ENCODE data around the gene IRAK2.
"Not testable (repeated sequence)": the region's sequence is repeated elsewhere in the genome, so short reads cannot be mapped to it uniquely, and the experiment has no call there.

The IRAK2 gene

DNA sequence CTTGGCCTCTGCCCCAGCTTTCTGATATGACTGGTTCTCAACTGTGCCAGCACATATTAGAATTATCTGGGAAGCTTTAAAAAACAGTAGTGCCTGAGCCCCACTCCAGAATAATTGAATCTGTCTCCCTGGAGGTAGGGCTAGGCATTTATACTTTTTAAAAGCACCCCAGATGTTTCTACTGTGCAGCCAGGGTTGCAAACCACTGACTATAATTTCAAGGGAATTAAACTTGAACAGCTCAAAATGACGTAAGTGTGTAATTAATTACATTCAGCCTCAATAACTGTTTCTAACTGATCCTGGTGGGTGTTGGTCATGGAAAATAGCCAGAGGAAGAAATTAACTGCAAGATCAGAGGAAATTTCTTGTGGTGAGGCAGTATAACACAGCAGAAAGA, 4.4 kb upstream of the IRAK2 start:
- DNase-seq (ENCODE audit: low read depth in 1 of 2, low spot score in 1 of 2): no peak

DNA sequence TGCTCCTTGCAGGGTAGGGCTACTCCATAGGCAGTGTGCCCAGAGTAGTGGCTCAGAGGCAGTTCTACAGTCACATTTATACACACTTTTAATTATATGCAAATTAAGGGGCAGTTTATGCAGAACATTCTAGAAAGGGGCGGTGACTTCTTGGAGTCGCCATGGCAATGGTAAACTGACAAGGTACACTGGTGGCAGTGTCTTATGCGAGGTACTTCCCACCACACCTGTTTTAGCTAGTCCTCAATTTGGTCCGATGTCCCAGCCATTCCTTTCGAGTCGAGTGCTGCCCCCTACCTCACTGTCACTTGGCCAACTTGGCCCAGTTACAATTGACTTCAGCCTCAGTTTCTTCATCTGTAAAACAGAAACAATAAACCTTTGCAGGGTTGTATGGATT, 3.8 kb upstream of the IRAK2 start:
- DNase-seq (ENCODE audit: low read depth in 1 of 2, low spot score in 1 of 2): no peak

DNA sequence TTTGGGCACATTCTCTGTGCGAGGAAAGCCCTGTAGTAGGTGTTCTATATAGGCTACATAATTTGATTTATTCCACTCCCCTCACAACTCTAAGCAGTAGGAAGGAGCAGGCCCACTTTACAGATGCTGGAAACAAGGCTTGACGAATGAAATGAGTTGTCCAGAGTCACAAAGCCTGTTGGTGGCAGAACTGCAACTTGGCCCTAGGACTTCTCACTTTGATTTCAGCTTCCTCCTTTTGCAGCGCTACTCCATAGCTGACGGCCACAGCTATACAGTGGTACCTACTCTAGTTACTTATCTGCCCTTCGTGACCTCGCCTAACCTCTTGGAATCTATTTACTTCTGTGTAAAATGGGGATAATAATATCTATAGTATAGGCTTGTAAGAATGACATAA, 2.5 kb upstream of the IRAK2 start:
- DNase-seq (ENCODE audit: low read depth in 1 of 2, low spot score in 1 of 2): no peak

DNA sequence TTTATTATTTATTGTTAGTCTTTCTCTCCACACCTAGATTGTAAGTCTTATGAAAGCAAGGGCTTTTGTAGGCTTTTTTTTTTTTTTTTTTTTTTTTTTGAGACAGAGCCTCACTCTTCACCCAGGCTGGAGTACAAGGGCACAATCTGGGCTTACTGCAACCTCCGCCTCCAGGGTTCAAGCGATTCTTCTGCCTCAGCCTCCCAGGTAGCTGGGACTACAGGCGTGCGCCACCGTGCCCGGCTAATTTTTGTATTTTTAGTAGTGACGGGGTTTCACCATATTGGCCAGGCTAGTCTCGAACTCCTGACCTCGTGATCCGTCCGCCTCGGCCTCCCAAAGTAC, 546 bp upstream of the IRAK2 start:
- DNase-seq (ENCODE audit: low read depth in 1 of 2, low spot score in 1 of 2): not testable (repeated sequence)

DNA sequence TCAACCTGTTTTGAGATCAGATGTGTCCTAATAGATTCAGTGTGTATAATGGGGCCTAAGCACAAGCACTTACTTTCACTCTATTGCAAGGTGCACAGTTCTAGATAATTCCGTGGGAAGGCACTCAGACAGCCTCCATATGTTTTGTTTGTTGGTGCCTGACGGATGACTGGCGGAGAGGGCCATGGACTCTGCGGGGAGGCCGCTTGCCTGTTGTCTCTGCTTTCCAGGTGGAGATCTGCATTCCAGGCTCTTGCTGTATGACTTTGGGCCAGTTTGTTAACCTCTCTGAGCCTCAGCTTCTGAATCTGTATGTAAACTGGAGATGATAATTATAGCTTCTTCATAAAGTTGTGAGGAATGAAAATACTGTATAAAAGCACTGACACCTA, 1.5 kb downstream of the IRAK2 start:
- DNase-seq (ENCODE audit: low read depth in 1 of 2, low spot score in 1 of 2): no peak

DNA sequence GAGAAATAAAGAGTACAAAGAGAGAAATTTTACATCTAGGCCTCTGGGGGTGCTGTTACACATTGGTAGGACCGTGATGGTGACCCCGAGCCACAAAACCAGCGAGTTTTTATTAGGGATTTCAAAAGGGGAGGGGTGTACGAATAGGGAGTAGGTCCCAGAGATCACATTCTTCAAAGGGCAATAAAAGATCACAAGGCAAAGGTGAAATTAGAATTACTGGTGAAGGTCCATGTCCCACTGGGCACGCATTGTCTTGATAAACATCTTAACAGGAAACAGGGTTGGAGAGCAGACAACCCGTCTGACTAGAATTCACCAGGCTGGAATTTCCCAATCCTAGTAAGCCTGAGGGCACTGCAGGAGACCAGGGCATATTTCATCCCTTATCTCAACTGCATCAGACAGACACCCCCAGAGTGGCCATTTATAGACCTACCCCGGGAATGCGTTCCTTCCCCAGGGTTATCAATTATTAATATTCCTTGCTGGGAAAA, 4.3 kb downstream of the IRAK2 start:
- no peak for DNase-seq (ENCODE audit: low read depth in 1 of 2, low spot score in 1 of 2)

DNA sequence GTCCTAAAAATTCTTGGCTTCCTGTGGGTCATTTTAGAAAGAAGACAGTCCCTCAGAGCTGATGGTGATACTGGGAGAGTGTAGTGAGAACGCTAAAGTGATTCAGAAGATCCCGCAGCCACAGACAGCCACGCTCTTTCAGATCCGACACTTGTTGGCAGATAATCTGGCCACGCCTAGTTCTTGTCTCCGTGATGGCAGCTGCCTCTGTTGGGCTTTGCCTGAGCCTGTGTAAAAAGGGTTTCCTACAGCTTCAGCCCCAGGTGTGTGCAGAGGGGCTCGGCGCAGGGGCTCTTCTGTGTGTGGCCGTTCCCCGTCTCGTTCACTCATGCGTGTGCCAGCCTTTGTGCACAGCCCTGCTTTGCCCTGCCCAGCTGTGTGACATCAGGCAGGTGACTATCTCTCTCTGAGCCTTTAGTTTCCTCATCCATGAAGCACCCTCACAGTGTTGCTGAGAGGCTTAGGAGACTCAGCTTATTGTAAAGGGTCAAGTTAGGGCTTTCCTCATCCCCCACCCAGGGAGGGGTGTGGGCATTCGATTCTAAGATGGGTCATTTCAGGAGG, 6.3 kb downstream of the IRAK2 start:
- no peak for DNase-seq (ENCODE audit: low read depth in 1 of 2, low spot score in 1 of 2)

DNA sequence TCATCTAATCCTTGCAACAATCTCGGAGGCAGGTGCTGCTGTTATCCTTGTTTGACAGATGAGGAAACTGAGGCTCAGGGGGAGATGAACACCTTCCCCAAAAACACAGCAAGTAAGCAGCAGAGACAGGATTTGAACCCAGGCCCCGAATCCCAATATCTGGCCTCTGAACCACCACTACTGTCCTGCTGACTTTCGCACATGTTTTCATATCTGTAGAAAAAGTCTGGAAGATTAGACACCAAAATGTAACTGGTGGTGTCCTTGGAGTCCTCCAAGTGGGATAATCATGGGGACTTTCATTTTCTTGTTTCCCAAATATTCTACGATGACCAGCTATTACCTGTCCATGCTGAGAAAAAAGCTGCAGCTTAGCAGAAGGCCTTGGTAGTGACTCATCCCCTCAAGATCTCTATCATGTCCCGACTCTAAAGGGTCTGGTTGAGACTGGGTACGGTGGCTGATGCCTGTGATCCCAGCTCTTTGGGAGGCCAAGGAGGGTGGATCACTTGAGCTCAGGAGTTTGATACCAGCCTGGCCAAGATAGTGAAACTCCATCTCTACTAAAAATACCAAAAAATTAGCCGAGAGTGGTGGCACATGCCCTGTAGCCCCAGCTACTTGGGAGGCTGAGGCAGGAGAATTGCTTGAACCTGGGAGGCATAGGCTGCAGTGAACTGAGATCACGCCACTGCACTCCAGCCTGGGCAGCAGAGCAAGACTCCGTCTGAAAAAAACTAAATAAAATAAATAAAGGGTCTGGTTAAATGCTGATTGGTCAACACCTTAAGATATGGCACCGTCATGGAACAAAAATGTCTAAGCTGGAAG, 8.6 kb downstream of the IRAK2 start:
- DNase-seq (ENCODE audit: low read depth in 1 of 2, low spot score in 1 of 2): no peak

DNA sequence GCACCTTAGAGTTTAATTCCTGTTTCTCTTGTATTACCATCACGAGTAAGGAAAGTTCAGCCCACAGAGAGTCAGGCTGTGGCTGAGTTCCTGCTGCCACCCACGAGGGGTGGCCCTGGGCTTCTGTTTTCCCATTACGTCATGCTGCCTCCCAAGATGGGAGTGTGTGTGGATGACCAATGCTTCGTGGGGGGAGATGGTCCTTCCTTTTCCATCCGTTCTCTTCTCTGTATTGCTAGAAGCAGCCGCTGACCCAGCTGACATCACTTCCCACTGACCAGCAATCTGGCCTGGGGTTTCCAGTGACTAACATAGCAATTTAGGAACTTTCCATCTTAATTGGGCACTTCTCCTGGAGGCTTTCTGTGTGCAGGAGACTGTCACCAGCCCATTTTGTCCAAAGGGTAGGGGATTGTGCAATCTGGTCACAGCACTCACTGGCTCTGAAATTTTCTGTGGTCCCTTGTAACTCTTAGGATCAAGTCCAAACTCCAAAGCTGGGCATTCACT, 9.3 kb downstream of the IRAK2 start:
- DNase-seq (ENCODE audit: low read depth in 1 of 2, low spot score in 1 of 2): no peak

DNA sequence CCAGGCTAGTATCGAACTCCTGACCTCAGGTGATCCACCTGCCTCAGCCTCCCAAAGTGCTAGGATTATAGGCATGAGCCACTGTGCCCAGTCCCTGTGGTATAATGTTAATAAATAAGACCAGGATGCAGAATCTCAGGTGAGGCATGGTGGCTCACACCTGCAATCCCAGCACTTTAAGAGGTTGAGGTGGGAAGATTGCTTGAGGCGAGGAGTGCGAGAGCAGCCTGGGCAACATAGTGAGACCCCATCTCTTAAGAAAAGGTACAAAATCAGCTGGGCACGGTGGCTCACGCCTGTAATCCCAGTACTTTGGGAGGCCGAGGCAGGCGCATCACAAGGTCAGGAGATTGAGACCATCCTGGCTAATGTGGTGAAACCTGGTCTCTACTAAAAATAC, 10.6 kb downstream of the IRAK2 start:
- not testable (repeated sequence) for DNase-seq (ENCODE audit: low read depth in 1 of 2, low spot score in 1 of 2)

DNA sequence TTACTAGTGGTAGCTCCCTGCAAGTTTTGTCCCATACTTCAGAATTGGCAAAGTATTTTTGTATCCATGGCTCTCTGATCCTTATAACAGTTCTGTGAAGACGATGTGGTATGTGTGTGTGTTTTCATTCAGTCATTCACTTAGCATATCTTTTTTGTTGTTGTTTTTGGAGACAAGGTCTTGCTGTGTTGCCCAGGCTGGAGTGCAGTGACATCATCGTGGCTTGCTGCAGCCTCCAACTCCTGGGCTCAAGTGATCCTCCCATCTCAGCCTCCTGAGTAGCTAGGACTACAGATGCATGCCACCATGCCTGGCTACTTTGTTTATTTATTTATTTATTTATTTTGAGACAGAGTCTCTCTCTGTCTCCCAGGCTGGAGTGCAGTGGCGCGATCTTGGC, 11.4 kb downstream of the IRAK2 start:
- DNase-seq (ENCODE audit: low read depth in 1 of 2, low spot score in 1 of 2): not testable (repeated sequence)

DNA sequence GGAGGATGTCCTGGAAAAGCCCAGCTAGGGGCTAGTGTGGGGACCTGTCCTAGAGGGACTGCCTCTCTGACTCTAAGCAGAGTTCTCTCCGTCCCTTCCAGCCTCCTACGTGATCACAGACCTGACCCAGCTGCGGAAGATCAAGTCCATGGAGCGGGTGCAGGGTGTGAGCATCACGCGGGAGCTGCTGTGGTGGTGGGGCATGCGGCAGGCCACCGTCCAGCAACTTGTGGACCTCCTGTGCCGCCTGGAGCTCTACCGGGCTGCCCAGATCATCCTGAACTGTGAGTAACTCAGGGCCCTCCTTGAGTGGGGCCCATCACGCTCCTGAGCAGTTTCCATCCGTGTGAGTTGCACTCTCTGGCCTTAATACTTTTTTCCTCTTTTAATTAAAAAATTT, 13.0 kb downstream of the IRAK2 start:
- no peak for DNase-seq (ENCODE audit: low read depth in 1 of 2, low spot score in 1 of 2)

DNA sequence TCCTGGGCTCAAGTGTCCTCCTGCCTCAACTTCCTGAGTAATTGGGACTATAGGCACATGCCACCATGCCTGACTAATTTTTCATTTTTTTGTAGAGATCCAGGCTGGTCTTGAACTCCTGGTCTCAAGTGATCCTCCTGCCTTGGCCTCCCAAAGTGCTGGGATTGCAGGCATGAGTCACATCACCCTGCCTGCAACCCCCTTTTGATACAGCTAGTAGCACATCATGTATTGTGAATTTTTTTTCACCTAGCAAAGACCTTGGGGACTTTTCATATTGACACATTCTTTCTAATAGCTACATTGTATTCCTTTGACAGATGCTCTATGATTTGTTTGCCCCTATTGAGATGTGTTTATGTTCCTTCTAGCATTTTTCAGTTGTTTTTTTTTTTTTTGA, 14.2 kb downstream of the IRAK2 start:
- DNase-seq (ENCODE audit: low read depth in 1 of 2, low spot score in 1 of 2): no peak

DNA sequence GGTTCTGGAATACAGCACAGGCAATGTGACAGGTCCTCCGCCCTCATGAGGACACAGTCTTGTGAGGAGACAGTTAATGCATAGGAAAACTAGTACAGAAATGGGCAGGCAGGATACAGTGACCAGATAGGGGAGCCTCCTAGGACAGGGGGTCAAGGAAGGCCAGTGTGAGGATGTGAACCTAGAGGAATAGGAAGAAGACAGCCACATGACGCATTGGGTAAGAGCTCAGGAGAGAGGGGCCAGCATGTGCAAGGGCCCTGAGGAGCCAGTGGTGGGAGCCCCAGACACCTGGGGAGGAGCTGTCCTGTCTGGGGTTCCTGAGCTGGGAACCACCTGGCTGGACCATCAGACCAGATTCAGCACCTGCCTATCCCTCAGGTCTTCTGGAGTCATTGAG, 15.6 kb downstream of the IRAK2 start:
- no peak for DNase-seq (ENCODE audit: low read depth in 1 of 2, low spot score in 1 of 2)

DNA sequence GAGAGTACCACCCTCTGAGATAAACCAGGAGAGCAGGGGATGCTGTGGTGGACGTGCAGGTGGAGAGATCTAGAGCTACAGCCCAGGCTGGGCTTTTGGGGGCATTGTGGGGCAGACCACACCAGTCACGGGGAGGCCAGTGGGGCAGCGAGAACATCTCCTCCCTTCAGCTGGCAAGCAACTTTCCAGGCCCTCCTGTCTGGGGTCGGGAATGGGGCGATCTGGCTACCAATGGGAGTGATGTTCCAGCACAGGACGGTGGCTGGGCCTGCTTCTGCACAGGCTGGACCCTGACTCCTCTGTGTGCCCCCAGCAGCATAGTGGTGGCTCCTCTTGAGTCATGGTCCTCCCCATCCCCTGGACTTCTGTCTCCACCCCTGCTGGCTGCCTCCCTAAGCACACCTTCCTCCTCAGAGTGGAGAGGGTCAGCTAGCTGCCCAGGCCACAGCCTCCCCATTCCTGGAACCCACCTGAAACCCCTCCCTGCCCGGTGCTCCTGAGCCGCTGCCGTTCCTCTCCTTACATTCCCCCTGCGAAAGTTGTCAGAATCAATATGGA, 16.1 kb downstream of the IRAK2 start:
- no peak for DNase-seq (ENCODE audit: low read depth in 1 of 2, low spot score in 1 of 2)

DNA sequence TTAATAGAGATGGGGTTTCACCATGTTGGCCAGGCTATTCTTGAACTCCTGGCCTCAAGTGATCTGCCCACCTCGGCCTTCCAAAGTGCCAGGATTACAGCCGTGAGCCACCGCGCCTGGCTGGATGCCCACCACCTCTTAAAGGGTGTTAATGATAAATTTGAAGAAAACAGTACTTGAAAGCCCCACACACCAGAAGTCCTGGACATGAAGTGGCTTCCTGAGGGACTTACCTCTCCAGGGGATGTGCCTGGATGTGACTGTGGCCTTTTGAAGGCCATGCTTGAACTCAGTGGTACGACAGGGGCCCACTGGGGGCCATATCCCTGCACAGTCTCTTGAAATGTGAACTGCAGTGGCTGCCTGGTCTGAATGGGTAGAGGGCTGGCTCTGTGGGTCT, 18.2 kb downstream of the IRAK2 start:
- DNase-seq (ENCODE audit: low read depth in 1 of 2, low spot score in 1 of 2): no peak

DNA sequence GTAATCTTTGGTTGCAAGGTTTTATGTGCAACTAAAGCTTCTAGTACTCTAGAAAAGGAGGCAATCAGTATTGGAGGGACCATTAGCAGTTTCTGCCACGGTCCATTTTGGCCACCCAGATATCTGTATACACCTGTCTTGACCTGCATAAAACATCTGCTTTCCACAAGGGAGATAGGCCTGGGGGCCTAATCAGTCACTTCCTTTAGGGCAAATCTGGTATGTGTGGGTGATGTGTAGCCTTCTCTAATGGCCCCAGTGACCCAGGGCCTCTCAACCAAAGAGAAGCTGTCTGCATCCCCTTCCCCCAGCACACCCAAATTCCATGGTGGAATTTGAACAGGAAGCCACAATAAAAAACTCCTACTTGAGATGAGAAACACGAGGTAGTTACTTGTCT, 19.5 kb downstream of the IRAK2 start:
- DNase-seq (ENCODE audit: low read depth in 1 of 2, low spot score in 1 of 2): no peak

DNA sequence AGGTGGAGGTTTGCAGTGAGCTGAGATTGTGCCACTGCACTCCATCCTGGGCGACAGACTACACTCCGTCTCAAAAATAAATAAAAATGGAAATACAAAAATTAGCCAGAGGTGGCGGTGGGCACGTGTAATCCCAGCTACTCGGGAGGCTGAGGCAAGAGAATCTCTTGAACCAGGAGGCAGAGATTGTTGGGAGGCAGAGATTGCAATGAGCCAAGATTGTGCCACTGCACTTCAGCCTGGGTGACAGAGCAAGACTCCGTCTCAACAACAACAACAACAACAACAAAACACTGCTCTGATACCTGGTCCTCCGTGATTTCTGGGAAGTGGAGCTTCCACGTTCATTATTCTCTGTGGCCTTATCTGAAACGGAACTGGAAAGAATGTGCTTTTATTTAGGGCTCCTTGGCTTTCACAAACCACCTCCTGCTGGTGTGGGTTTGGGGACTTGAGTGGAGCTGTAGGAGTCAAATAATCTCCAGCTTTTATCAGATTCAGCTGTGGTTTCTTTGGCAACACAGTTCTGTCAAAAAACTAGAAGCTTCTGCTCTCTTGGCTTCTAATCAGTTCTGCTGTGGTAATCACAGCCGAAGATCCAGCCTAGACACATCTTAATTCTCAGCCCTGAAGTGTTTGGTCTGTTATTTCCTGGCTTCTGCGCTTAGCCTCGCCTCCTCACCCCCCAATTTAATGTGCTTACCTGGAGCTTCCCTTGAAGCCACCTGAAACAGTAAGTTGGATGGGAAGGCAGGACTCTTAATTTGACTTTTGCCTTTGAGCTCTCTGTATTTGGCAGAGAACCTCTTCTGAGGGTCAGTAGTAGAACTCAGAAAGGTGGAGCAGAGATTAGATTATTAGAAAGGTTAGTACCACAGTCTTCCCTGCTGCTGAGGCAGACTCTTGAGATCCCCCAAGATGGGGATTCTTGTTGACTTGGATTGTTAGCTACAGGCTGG, 21.4 kb downstream of the IRAK2 start:
- DNase-seq (ENCODE audit: low read depth in 1 of 2, low spot score in 1 of 2): no peak

DNA sequence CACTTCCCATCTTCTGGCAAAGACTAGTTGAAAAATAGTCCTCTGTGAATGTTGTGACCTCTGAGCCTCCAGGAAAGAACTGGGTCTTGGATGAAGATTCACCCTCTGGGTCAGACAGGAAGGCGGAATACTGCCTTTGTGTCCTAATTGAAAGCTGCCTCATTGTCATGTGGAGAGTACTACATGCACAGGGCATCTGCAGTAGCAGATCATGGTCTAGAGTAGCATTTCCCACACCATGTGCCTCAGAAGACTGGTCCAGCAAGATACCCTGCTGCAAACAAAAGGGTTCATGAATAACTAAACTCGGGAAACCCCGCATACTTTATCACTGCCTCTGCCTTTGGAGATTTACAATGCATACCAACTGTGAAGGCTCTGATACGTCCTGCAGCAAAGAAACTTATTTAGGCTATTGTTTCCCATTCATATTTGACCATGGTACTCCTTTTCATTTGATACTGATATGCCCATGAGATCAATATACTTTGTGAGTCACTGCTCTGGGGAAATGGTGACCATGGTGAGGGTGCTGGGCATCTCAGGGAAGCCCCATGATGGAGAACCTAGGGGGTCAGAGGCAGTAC, 22.7 kb downstream of the IRAK2 start:
- no peak for DNase-seq (ENCODE audit: low read depth in 1 of 2, low spot score in 1 of 2)

DNA sequence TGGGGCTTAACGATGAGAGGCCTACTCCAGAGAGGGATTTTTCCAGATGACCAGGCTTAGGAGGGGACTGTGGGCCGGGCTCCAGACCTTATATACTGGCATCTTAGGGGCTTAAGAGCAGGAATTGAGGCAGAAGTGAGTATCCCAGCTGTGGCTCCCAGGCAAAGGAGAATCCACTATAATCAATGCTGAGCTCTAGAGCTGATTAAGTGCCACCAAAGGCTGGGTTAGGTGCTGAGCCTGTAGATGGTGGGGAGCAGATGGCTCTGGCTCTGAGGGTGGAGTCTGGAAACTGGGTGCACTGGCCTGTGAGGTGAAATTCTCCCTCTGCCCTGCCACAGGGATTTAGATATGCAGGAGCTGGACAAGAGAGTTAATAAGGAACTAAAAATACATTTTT, 23.2 kb downstream of the IRAK2 start:
- no peak for DNase-seq (ENCODE audit: low read depth in 1 of 2, low spot score in 1 of 2)

All from activated T-helper 1 cell treated with anti-CD3 and anti-CD28 coated beads, Interleukin-2, amount 50 U/mL, for 16 hours (primary cell).